Activated CD8-positive, alpha-beta memory T cell treated with anti-CD3 and anti-CD28 coated beads for 4 hours (primary cell): Measurements from ENCODE around the gene PLCG2.
"Not testable (repeated sequence)": the region's sequence is repeated elsewhere in the genome, so short reads cannot be mapped to it uniquely, and the experiment has no call there.

Experiments used
- DNase-seq, 2 donors: peaks; one replicate each; pipeline ENCODE4 v3.0.0-alpha.2; 2020; ENCODE audit warnings: low read depth in 2 of 2

Gene PLCG2

DNA sequence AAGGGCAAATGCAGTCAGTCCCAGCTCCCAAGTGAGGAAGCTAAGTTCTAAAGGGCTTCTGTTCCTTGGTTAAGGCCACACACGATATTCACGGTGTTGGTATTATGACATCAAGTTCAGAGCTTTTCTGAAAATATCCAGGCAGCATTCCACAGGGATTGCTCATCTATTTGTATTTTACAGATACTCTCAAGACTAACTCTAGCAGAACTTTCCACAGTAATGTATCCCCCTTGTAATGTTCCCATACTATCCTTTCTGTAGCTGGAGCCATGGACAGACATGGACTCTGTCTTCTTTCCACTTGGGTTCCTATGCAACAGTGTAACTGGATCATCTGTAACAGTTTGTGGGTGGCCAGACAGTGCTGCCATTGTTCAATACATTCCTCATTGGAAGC is 218.6 kb downstream of the PLCG2 start:
- no peak for DNase-seq

DNA sequence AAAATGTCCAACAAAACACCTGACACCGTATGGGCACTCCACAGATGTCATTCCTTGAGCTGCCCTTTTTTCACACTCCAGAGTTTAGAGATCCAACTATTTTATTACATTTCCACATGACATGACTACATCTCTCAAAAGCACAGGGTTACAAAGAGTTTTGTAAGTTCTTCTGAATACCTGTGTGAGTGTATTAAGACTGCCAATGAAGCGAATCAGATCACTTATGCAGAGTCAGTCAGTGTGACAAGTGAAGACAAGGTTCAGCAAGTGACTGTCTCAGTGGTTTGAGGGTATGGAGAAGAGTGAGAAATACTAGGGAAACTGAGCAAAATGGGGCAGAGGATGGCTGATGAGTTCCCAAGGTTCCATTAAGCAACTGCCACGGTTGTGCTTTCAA is 223.7 kb downstream of the PLCG2 start:
- no peak for DNase-seq

DNA sequence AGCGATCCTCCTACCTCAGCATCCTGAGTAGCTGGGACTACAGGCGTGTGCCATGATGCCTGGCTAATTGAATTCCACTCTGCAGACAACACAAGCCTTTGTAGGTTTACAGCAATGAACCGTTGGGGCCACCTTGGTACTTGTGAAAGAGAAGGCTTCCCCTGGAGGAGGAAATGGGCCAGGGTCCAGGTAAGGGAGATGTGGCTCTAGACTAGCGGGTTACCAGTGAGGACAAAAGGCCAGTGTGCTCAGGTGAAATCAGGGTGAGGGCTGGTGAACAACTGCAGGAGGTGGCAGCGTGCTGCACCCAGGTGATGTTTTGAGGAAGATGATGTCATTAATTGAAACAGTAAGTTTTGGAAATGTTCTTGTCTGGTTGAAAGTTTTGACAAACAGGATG is 225.5 kb downstream of the PLCG2 start:
- DNase-seq: no peak

DNA sequence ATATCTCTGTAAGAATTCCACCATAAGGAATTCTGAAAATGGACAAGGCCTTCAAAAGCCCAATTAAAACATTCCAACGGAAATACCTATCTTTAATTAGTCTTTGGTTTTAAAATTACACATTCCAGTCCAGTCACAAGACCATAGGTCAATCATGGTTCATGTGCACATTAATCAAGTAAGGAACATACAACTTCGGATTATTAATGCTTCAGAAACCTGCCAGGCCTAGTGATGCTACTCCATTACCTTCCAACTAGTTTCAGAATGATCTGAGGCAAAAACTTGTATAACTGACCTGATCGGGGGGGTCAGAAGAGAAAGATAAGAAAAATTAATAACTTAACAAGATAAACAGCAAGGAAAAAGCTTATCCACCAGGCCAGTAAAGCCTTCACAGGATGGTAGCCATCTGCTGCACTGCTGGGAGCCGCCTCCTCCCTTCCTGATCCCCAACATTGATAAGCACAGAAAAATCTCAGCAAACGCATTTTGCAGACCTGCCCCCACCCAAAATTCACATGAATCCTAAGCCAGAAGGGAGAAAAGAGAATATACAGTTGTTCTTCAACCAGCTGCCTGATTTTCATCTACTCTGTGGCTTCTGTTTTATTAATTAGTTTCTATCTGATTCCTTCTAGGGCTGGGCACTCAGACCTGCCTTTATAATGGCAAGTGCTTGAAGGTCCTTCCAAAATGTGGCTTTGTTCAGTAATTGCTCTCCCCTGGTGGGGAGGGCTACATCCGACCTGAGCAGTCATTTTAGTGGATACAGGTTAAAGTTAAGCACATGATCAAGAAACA is 226.1 kb downstream of the PLCG2 start:
- no peak for DNase-seq

DNA sequence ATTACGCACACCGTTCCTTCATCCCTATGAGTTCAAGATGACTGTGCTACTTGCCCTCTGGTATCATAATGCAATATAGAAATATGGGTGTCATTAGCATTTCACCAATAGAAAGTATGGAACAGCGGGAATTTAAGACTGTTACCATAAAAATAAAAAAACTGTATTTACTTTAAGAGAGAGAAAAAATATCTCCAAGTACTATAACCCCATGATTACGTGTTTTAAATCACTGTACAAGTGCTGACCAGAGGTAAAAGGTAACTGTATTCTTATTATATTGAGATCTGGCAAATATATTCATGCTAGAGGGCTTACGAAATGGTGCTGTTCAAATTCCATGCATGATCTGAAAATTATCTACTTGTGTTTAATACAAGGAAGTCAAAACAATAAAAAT is 226.9 kb downstream of the PLCG2 start:
- DNase-seq: no peak

DNA sequence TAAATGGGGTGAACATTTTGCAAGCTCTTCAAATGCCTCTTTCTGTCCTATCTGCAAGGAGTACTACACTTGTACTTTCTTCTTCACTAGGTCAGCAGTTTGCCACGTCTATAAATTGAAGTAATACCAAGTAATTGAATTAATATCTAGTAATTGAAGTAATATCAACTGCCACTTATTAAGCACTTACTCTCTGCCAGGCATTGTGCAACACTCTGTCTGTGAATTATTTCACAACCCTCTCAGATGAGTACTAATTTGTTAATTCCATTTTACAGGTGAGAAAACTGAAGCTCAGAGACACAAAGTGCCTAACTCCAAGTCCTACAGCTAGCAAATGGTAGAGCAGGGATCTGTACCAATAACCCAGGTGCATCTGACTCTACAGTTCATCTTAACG is 228.1 kb downstream of the PLCG2 start:
- no peak for DNase-seq

DNA sequence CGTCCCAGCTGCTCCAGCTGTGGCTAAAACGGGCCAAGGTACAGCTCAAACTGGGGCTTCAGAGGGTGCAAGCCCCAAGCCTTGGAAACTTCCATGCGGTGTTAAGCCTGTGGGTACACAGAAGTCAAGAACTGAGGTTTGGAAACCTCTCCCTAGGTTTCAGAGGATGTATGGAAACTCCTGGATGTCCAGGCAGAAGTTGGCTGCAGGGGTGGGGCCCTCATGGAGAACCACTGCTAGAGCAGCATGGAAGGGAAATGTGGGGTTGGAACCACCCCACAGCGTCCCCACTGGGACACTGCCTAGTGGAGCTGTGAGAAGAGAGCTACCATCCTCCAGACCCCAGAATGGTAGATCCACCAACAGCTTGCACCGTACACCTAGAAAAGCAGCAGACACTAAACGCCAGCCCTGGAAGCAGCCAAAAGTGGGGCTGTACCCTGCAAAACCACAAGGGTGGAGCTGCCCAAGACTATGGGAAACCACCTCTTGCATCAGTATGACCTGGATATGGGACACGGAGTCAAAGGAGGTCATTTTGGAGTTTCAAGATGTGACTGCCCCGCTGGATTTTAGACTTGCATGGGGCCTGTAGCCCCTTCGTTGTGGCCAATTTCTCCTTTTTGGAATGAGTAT is 230.0 kb downstream of the PLCG2 start:
- DNase-seq: no peak

DNA sequence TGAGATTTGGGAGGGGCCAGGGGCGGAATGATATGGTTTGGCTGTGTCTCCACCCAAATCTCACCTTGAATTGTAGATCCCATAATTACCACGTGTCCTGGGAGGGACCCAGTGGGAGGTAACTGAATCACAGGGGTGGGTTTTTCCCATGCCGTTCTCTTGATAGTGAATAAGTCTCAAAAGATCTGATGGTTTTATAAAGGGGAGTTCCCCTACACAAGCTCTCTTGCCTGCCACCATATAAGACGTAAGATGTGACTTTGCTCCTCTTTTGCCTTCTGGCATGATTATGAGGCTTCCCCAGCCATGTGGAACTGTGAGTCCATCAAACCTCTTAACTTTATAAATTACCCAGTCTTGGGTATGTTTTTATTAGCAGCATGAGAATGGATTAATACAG is 230.7 kb downstream of the PLCG2 start:
- DNase-seq: not testable (repeated sequence)

DNA sequence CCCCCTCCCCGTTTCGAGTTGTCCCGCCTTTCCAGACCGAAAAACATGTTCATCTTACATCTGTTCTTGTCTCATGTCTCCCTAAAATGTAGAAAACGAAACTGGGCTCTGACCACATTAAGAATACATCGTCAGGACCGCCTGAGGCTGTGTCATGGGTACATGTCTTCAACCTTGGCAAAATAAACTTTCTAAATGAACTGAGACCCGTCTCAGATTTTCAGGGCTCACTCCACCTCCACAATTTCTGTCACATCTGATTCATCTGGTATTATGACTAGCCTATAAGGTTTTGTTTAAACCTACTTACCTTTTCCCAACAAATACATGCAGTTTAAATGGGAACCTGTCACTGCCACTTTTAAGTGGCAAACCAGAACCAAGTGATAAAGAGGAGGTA is 231.6 kb downstream of the PLCG2 start:
- DNase-seq: no peak

DNA sequence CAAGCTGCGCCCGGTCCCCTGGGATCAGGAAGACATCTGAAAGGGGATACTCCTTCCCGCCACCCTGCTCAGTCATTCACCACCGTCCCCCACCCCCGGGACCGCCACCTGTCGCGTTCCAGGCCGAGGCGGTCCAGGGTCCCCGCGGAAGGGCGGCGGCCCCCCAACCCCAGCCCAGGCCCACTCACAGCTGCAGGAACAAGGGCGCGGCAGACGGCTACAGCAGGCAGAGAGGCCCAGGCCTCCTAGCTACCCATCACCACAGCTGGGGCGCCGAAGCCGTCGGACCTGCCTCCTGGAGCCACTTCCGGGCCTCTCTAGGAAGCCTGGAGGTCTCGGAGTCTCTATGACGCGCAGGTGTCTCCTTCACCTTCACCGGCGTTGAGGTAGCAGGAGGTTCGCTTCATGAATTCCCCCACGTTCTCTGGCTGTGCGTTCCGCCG is 232.1 kb downstream of the PLCG2 start, which contains the start of gene SDR42E1:
Gene SDR42E1 (minus strand): TSS at position 272 of the 443 bp plus-strand sequence. CDS start 10,612 bp downstream, outside the sequence.
- peak; percentile 24 to 25 for DNase-seq
